Fibroblast of mammary gland (primary cell): ENCODE results near the gene FEZ2.

Experiments used
- DNase-seq: peaks from one replicate; pipeline ENCODE4 v3.0.0-alpha.2; 2010; ENCODE audit warnings: low read depth
- H3K4me3 ChIP-seq: 2 replicates; pipeline ENCODE4 v1.5.1; 2011; ENCODE audit warnings: low read depth, mild to moderate bottlenecking, low read length, moderate library complexity; ENCODE audit not compliant: control insufficient read depth
- TF ChIP-seq, protein P1 (sequence below): conservative IDR thresholded peaks from 2 replicates; pipeline ENCODE4 v1.5.1; 2011; ENCODE audit warnings: low read depth, low read length, inconsistent platforms; ENCODE audit not compliant: control insufficient read depth, insufficient read depth

The FEZ2 gene

DNA sequence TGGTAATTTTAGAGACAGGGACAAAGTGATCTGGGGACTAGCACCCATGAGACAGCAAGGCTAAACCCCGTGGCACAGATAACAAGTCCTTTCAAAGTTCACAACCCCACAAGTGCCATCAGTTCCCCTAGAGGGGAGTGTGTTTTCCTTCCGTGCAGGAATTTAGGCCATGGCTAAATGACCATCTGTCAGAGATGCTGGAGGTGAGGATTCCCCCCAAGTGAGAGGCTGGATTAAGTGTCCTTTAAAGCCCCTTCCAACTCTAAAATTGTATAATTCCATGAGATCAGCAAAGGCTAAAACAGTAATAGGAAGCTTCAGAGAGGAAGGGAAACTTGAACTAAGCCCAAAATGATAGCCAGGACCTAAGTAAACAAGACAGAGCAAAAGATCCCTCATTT lies 8.7 kb downstream of the FEZ2 start:
- H3K4me3 ChIP-seq = no peak overlapping the region
- TF ChIP-seq, protein P1, sequence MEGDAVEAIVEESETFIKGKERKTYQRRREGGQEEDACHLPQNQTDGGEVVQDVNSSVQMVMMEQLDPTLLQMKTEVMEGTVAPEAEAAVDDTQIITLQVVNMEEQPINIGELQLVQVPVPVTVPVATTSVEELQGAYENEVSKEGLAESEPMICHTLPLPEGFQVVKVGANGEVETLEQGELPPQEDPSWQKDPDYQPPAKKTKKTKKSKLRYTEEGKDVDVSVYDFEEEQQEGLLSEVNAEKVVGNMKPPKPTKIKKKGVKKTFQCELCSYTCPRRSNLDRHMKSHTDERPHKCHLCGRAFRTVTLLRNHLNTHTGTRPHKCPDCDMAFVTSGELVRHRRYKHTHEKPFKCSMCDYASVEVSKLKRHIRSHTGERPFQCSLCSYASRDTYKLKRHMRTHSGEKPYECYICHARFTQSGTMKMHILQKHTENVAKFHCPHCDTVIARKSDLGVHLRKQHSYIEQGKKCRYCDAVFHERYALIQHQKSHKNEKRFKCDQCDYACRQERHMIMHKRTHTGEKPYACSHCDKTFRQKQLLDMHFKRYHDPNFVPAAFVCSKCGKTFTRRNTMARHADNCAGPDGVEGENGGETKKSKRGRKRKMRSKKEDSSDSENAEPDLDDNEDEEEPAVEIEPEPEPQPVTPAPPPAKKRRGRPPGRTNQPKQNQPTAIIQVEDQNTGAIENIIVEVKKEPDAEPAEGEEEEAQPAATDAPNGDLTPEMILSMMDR = no peak
- DNase-seq = no peak

DNA sequence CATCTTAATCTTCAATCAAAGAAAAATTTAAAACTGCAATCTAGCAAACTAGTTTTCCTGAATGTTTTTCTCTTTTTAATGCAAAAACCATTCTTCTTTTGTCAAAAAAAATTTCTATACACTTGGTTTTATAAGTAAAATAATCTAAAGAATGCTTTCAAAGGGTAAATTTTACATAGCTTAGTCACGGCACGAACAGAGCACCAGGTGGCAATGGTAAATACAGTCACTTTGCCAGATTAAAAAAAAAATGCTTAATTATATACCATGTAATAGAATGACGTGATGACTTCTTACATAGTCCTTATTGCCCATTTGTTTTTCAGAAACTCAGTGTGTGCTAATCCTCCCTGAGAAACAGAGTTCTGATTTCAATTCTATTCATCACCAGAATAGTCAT lies 10.4 kb downstream of the FEZ2 start:
- no peak overlapping the region for H3K4me3 ChIP-seq
- DNase-seq = no peak
- TF ChIP-seq, protein P1 = no peak

DNA sequence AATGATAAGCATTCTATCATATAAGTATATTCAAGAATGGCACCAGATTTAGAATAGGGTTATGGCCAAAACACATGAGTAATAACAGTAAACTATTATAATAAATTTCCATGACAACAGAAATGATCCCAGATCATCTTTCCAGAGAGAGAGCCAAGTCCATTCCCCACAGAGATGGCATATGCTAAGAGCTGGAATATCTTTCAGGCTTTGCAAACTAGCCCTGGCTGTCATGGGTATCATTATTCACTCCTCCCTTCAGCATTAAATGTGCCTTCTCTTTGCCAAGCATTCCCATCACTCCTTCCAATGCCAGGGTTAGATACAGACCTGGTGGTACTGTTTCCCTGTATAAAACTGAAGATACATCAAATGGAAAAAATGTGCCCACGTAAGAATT lies 10.9 kb downstream of the FEZ2 start:
- H3K4me3 ChIP-seq = no peak overlapping the region
- DNase-seq = no peak
- TF ChIP-seq, protein P1 = no peak

DNA sequence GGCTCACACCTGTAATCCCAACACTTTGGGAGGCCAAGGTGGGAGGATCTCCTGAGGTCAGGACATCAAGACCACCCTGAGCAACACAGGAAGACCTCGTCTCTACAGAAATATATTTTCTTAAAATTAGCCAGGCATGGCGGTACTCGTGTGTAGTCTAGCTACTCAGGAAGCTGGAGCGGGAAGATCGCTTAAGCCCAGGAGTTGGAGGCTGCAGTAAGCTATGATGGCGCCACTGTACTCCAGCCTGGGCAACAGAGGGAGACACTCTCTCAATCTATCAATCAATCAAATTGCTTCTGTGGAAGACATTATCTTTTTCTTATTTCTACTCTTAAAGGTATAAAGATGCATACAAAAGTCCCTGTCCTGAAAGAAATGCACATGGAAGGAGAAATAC lies 11.3 kb downstream of the FEZ2 start:
- no peak for DNase-seq
- TF ChIP-seq, protein P1 = no peak
- no peak overlapping the region for H3K4me3 ChIP-seq

DNA sequence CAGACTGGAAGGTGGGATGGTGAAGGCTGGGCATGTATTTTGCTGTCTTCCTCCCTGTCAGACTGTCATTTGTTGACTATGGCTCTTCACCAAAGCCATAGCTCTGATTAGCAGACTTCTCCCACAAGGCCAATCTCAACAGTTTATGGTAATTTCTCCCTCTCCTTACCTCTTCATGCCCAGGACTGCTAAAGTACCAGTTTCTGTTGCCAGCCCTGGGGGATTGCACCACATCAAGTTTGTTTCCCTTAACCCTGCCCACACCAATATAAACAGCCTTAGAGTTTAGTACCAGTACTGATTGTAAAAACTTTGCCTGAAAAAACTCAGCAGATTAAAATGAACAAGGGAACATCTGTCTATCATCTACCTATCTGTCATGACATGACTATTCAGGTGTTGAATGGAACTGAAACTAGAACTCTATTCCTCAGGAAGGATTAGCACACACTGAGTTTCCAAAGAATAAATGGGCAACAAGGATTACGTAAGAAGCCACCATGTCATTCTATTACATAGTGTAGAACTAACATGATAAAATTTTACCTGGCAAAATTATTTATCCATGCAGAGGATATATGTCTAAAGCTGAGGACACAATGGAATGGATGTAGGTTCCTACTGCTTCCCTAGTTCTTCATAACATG lies 13.7 kb downstream of the FEZ2 start:
- DNase-seq = no peak
- no peak overlapping the region for H3K4me3 ChIP-seq
- TF ChIP-seq, protein P1 = no peak

DNA sequence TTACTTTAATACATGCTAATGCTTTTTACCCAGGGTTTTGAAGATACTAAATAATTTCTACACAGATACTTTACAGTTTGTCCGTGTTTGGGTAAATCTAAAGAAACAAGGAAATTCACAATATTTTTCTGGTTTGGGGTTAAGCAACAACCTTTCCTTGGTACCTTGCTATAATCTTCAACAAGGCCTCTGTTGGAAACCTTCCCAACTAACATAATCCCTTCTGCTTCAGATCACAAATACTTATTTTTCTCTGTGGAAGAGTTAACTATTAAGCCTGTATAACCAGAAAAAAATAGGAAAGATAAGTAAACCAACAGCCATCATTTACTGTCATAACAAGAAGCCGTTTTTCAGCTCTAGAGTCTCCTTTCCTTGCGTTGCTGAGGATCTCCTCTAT lies 15.0 kb downstream of the FEZ2 start:
- DNase-seq = no peak
- TF ChIP-seq, protein P1 = no peak

DNA sequence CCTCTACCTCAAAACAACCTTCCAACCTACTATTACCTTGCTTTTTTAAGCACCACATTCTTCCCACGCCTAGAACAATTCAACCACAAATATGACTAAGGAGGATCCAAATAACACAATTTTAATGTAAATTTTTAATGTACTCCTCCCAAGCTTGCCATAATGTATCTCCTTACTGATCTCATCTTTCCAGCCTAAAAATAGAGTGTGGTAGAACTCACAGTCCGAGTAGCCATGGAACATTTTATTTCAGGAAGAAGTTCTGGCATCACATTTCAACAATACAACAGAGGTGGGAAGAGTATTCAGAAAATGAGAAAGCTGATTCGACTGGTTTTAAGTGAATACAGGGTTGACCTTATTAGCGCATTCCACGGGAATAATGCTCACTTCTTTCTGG lies 15.4 kb downstream of the FEZ2 start:
- no peak overlapping the region for H3K4me3 ChIP-seq
- DNase-seq = no peak
- TF ChIP-seq, protein P1 = no peak

More for the DNA sequence above, 15.0 kb downstream of the FEZ2 start:
- no peak overlapping the region for H3K4me3 ChIP-seq
